GM19455 (cell line): ENCODE results near the gene ZNF708.
A peak's percentile ranks its signal among the peaks of the same experiment; 100 is the strongest.
"Not testable (repeated sequence)": the region's sequence is repeated elsewhere in the genome, so short reads cannot be mapped to it uniquely, and the experiment has no call there.

Experiments used
- ATAC-seq: cut with Tn5 transposase; IDR thresholded peaks from one replicate; pipeline ENCODE4 v1.9.1; 2021; ENCODE audit not compliant: unreplicated experiment

The ZNF708 gene

DNA sequence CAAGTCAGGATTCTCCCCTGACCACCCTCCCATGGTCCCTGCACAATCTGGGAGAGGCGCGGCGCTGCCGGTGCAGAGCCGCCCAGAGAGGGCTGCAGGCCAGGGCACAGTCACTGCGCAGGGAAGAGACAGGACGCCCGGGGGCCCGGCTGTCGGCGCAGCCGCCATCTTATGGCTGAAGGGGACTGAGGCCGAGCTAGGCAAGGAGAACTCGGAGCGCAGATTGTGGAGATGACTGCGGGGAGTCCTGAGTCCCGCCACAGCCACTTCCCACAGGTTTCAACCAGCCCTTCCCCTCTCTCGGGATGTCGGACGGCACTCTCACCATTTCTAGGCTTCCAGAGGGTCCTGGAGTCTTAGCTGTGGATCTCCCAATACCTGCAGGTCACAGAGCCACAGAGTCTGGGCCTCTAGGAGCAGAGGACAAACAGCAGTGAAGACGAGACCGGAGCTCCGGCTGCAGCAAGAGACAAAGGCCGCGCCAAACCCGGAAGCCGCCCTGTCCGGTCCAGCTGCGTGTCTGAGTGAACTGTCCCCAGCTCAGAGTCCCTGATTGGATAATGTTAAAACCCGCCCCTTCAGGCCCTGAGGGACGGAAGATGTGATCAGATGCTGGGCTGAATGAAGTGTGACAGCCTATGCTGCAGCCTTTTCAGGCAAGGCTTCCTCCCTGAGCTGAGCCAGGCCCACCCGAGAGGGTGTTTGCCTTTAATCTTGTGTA, at the start of gene ZNF708:
TSS of gene ZNF708 (minus strand) at position 526 of the 721 bp plus-strand sequence. CDS start at position 328, 198 bp downstream.
- peak; percentile 99 for ATAC-seq

DNA sequence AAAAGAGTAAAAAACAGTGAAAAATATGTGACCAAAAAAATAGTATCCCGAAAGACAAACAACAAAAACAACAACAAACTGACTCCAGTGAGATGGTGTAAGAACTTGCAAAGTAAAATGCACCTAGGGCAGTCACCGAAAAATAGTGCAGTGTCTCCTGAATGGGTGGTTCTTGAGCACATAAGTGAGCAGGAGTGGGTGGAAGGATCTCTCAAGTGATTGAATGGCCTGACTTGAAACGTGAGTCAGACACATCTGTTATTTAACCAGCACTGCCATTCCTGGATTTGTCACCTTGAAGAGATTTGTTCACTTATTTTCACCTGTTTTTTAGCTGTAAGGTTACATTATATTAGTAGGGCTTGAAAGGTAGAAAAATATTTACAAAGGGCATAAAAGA, 33.1 kb upstream of the ZNF708 start:
- no peak for ATAC-seq

DNA sequence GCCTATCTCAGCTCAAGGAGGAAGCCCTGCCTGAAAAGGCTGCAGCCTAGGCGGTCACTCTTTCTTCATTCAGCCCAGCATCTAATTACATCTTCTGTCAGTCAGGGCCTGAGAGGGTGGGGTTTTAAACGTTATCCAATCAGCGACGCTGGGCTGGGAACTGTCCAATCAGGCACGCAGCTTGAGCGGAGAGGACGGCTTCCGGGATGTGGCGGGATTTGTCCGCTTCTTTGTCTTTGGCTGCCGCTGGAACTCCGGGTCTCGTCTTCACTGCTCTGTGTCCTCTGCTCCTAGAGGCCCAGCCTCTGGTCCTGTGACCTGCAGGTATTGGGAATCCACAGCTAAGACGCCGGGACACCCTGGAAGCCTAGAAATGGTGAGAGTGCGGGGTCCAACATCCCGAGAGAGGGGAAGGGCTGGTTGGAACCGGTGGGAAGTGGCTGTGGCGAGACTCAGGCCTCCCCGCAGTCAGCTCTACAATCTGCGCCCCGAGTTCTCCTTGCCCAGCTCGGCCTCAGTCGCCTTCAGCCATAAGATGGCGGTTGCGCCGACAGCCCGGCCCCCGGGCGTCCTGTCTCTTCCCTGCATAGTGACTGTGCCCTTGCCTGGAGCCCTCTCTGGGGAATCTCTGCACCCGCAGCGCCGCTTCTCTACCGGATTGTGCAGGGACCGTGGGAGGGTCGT, 29.7 kb upstream of the ZNF708 start, which contains the start of gene ZNF738:
TSS of gene ZNF738 (plus strand) at position 233 of the 684 bp plus-strand sequence. CDS start at position 374, 141 bp downstream.
- peak; percentile 91 for ATAC-seq

GRCh38 chr19:21352830-21353229, 23.6 kb upstream of the ZNF708 start:
- ATAC-seq, result no peak

- not testable (repeated sequence) for ATAC-seq
Observed at GRCh38 chr19:21344841-21345240, 15.6 kb upstream of the ZNF708 start.

GRCh38 chr19:21335721-21336120, 6.5 kb upstream of the ZNF708 start:
- no peak for ATAC-seq

DNA sequence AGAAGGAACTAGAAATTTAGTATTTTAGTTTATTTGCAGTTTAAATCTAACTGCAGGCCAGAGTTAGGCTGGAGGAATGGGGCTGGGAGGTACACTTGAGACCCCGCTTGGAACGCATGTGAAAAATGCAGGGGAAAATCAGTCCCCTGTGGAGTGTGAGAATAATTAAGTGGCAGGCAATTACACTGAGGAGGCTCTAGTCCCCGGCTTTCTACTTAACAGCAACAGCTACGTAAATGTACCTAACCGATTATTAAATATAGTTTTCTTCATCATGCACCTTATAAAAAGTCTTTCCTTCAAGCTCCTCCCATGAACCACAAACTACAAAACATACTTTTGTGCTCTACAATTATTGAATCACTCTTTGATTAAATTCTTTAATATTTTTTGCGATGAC, 804 bp downstream of the ZNF708 start:
- no peak for ATAC-seq

DNA sequence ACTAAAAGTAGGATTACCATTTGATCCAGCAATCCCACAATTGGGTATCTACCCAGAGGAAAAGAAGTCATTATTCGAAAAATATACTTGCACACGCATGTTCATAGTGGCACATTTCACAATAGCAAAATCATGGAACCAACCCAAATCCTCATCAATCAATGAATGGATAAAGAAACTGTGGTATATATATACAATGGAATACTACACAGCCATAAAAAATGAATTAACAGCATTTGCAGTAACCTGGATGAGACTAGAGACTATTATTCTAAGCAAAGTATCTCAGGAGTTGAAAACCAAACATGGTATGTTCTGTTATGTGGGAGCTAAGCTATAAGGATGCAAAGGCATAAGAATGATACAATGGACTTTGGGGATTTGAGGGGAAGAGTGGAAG, 3.0 kb downstream of the ZNF708 start:
- no peak for ATAC-seq

- ATAC-seq, result no peak
Observed at GRCh38 chr19:21323000-21323399, 6.2 kb downstream of the ZNF708 start.

DNA sequence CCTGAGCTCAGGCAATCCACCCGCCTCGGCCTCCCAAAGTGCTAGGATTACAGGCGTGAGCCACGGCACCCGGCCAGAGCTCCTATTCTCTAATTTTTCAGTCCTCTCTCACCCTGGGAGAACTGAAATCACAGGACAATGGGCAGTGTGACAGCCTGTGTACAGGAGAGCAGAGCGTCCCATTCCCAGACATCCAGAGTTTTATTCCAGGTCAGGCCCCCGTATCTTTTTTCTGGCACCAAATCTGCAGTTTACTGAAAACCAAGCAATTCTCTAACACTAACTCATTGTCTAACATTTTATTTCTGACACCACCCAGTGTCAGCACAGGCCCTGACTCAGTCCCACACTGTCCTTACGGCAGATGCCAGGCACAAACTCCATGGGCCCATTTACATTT, 6.7 kb downstream of the ZNF708 start:
- no peak for ATAC-seq

DNA sequence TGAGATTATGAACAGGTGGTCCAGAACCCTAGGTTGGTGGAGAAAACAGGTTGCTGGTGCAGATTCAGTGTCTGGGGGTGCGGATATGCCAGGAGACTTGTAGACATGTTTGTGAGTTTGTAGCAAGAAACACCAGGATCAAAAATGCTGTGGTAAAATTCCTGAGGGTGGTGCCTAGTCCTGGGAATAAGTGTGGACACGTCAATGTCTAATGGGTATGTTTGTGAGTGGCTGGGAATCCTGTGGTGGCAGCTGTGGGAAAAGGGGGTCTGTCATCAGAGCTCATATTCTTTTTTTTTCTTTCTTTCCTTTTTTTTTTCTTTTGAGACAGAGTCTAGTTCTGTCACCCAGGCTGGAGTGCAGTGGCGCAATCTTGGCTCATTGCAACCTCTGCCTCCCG, 7.2 kb downstream of the ZNF708 start:
- ATAC-seq, result no peak

- no peak for ATAC-seq
Observed at GRCh38 chr19:21321134-21321533, 8.1 kb downstream of the ZNF708 start.

DNA sequence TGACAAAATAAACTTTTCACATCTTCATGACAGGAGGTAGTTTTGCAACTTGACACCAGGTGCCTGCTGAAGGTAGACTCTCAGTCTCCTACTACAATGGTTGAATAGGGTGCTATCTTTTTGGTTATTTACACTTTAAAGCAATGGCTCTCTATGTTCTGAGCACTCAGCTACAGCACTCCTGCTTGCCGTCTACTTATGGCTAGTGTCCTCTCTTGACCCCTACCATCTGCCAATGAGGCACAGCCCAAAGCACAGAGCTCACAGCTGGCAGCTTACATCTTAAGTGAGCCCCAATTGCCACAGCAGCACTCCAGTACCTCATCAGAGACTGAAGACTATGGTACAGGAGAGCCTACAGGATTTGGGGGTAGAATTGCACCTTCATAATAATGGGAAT, 11.4 kb downstream of the ZNF708 start:
- no peak for ATAC-seq

- ATAC-seq, result no peak
Observed at GRCh38 chr19:21314676-21315075, 14.5 kb downstream of the ZNF708 start.

DNA sequence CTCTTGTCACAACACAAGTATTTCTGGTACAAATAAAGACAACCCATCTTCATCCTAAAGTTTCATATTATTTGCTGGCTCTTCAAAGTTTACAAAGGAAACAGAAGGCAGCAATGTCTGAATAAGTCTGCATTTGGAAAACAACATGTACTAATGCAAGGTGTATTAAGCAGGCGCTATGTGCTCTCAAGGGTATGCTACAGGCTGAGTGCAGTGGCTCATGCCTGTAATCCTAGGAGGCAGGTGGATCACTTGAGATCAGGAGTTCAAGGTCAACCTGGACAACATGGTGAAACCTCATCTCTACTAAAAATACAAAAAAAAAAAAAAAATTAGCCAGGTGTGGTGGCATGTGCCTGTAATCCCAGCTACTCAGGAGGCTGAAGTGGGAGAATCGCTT, 16.4 kb downstream of the ZNF708 start:
- not testable (repeated sequence) for ATAC-seq

DNA sequence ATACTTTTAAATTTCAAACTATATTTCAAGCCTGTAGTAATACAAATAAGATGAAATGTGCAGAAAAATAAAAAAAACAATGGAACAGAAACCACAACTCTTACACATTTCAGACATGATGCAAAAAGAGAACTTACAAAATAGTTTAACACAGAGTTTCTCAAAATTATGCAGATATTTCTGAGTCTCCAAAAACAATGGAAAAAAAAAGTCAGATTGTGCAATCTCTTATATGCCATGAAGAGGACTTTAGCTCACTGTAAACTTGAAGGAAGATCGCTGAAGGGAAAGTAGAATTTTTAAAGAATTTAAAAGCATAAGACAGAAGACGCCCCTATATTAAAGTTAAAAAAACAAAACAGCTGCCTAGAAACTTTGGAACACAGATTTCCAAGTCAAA, 20.4 kb downstream of the ZNF708 start:
- ATAC-seq, result no peak

DNA sequence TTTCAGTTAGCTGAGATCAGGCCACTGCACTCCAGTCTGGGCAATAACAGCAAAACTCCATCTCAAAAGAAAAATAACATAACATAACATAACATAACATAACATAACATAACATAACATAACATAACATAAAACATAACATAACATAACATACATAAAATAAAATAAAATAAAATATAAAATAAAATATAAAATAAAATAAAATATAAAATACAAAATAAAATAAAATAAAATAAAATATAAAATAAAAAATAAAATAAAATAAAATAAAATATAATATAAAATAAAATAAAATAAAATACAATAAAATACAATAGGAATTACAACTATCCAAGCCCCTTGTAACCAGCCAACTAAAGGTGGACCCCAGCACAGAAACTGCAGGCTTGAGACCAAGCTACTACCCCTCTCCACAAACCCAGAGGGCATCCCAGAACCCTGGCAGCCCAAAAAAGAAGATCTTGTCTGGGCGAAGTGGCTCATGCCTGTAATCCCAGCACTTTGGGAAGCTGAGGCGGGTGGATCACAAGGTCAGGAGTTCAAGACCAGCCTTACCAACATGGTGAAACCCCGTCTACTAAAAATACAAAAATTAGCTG, 22.2 kb downstream of the ZNF708 start:
- ATAC-seq, result not testable (repeated sequence)

DNA sequence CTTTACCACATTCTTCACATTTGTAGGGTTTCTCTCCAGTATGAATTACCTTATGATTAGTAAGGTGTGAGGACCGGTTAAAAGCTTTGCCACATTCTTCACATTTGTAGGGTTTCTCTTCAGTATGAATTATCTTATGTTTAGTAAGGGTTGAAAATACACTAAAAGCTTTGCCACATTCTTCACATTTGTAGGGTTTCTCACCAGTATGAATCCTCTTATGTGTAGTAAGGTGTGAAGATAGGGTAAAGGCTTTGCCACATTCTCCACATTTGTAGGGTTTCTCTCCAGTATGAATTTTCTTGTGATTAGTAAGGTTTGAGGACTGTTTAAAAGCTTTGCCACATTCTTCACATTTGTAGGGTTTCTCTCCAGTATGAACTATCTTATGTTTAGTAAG, 35.4 kb downstream of the ZNF708 start:
- not testable (repeated sequence) for ATAC-seq

DNA sequence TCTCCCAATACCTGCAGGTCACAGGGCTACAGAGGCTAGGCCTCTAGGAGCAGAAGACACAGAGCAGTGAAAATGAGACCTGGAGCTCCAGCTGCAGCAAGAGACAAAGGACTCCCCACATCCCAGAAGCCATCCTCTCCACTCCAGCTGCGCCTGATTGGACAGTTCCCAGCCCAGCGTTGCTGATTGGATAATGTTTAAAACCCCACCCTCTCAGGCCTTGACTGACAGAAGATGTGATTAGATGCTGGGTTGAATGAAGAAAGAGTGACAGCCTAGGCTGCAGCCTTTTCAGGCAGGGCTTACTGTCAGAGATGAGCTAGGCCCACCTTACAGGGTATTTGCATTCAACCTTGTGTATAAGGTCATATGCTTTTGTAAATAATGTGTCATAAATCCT, 59.4 kb downstream of the ZNF708 start:
- no peak for ATAC-seq

GRCh38 chr19:21264891-21265290, 64.3 kb downstream of the ZNF708 start:
- no peak for ATAC-seq

DNA sequence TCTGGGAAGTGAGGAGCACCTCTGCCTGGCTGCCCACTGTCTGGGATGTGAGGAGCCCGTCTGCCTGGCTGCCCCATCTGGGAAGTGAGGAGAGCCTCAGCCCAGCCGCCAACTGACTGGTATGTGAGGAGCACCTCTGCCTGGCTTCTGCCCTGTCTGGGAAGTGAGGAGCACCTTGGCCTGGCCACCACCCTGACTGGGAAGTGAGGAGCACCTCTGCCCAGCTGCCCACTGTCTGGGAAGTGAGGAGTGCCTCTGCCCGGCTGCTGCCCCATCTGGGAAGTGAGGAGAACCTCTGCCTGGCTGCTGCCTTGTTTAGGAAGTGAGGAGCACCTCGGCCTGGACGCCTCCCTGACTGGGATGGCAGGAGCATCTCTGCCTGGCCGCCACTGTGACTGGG, 64.8 kb downstream of the ZNF708 start:
- ATAC-seq, result no peak

DNA sequence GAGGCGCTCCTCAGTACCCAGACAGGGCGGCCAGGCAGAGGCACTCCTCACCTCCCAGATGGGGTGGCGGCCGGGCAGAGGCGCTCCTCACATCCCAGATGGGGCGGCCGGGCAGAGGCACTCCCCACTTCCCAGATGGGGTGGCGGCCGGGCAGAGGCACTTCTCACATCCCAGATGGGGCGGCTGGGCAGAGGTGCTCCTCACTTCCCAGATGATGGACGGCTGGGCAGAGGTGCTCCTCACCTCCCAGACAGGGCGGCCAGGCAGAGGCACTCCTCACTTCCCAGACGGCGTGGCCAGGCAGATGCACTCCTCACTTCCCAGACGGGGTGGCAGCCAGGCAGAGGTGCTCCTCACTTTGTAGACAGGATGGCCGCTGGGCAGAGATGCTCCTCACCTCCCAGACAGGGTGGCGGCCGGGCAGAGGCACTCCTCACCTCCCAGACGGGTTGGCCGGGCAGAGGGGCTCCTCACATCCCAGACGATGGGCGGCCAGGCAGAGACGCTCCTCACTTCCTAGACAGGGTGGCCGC, 68.3 kb downstream of the ZNF708 start:
- not testable (repeated sequence) for ATAC-seq
